Kidney epithelial cell (primary cell): ENCODE data around the gene NUP98. TPM values are rescaled to one million over a fixed set of nuclear protein-coding genes. Genes with fewer than 3 reads are reported as not detected.

Source experiments
- DNase-seq: peaks from one replicate; pipeline ENCODE4 v3.0.0-alpha.2; 2010; ENCODE audit warnings: low read depth
- H3K27me3 ChIP-seq: 2 replicates; pipeline ENCODE4 v1.6.0; 2011; ENCODE audit warnings: low read length; ENCODE audit not compliant: control insufficient read depth, insufficient read depth
- H3K36me3 ChIP-seq: 2 replicates; pipeline ENCODE4 v1.5.1; 2011; ENCODE audit warnings: low read length; ENCODE audit not compliant: control insufficient read depth, insufficient read depth
- H3K4me3 ChIP-seq: 2 replicates; pipeline ENCODE4 v1.5.1; 2011; ENCODE audit warnings: low read depth, mild to moderate bottlenecking, control low read depth, low read length
- total RNA-seq: library from RNA; depleted of rRNA; stranded (reverse); fragments of >200 nt; gene quantifications from 2 replicates; pipeline ENCODE4 v1.2.3, GENCODE V29; 2015
- TF ChIP-seq, protein P1 (sequence below): IDR thresholded peaks from 2 replicates; pipeline ENCODE4 v1.5.1; 2011; ENCODE audit warnings: mild to moderate bottlenecking, moderate library complexity, low read length, control low read depth, inconsistent platforms; ENCODE audit not compliant: insufficient read depth, poor library complexity, severe bottlenecking

Gene NUP98
- total RNA-seq, 1 donor from 2014 or later = 94.0 TPM

DNA sequence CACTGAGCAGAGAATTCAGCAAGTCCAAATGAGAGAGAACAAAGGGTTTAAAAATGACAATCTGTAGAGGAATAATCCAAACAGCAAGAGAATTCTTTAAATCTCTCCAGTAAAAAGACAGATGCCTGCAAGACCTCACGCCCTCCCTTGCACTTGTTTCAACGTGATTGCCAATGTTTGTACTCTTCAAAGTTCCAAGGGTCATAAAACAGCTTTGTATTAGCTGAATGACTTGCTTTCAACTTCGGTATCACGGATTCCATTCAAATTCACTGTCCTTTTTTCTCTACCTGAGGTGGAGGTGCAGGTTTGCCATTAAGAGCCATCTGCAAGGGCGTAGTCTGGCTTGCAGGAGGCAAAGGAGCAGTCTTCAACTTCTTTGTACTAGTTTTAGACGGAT lies 85.1 kb downstream of the NUP98 start:
- no peak for DNase-seq
- Histone ChIP-seq H3K27me3 (no peaks in the 10 kb centered on the region), H3K36me3 (peaks cover 3% of the 10 kb centered on the region), H3K4me3 (no peak overlapping the region)
- TF ChIP-seq, protein P1, sequence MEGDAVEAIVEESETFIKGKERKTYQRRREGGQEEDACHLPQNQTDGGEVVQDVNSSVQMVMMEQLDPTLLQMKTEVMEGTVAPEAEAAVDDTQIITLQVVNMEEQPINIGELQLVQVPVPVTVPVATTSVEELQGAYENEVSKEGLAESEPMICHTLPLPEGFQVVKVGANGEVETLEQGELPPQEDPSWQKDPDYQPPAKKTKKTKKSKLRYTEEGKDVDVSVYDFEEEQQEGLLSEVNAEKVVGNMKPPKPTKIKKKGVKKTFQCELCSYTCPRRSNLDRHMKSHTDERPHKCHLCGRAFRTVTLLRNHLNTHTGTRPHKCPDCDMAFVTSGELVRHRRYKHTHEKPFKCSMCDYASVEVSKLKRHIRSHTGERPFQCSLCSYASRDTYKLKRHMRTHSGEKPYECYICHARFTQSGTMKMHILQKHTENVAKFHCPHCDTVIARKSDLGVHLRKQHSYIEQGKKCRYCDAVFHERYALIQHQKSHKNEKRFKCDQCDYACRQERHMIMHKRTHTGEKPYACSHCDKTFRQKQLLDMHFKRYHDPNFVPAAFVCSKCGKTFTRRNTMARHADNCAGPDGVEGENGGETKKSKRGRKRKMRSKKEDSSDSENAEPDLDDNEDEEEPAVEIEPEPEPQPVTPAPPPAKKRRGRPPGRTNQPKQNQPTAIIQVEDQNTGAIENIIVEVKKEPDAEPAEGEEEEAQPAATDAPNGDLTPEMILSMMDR = no peak

DNA sequence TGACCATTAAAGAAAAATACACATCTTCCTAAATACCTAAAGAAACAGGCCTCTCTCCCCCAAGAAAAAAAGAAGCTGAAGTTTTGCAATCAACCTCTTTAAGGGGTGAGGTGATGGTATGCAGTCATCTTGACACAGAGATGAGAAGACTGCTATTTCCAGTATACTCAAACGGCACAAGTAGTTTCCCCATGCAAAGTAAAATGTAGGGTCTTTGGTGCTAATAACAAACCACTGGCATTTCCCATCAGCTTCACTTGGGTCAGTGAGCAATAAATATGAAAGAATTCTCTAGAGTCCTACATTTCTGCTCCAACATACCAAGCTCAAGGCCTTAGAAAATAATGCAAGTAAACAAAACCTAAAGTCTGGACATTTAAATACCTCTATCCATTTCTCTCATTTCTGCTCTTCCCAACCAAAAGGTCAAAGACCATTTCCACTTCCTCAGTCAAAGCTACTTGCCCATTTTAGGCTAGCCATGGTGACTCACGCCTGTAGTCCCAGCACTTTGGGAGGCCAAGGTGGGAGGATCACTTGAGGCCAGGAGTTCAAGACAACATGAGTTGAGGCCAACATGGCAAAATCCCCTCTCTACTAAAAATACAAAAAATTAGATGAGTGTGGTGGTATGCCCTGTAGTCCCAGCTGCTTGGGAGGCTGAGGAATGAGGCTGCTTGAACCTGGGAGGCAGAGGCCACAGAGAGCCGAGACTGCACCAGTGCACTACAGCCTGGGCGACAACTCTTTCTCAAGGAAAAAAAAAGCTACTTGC lies 86.7 kb downstream of the NUP98 start:
- TF ChIP-seq, protein P1 = no peak
- Histone ChIP-seq H3K27me3 (no peaks in the 10 kb centered on the region), H3K4me3 (no peak overlapping the region), H3K36me3 (peaks cover 3% of the 10 kb centered on the region)
- DNase-seq = no peak

DNA sequence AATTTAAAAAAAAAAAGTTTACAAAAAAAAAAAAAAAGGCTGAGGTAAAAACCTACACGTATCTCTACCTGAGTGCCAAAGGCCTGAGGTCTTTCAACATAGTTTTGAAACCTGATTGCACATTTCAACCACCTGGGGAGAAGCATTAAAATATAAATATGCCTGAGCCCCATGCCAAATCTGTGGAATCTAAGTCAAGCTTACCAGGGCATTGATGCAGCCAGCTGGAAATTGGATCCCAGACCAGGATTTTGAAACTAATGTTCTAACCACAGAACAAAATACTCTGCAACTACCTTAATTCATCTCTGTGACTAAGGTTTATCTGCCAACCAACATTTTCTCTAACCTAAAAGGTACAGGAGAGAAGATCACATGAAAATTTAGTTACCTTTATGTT lies 87.4 kb downstream of the NUP98 start:
- Histone ChIP-seq H3K4me3 (no peak overlapping the region), H3K36me3 (peaks cover 2% of the 10 kb centered on the region), H3K27me3 (no peaks in the 10 kb centered on the region)
- TF ChIP-seq, protein P1 = no peak
- no peak for DNase-seq

DNA sequence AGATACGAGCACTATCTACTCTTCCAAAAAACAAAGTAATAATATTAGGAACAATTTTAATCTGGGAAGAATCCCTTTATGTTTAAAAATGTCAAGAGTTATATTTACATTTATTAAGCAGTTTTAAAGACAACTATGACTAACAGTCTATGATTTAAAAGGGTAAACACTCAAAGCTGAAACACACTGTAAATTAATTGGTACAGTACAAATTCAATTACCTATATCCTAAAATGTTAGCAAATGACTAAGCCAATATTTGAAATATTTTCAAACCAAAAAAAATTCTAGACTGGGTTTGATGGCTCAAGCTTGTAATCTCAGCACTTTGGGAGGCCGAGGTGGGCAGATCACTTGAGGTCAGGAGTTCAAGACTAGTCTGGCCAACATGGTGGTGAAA lies 90.2 kb downstream of the NUP98 start:
- Histone ChIP-seq H3K4me3 (no peak overlapping the region), H3K27me3 (no peaks in the 10 kb centered on the region), H3K36me3 (peaks cover 2% of the 10 kb centered on the region)
- TF ChIP-seq, protein P1 = no peak
- no peak for DNase-seq

DNA sequence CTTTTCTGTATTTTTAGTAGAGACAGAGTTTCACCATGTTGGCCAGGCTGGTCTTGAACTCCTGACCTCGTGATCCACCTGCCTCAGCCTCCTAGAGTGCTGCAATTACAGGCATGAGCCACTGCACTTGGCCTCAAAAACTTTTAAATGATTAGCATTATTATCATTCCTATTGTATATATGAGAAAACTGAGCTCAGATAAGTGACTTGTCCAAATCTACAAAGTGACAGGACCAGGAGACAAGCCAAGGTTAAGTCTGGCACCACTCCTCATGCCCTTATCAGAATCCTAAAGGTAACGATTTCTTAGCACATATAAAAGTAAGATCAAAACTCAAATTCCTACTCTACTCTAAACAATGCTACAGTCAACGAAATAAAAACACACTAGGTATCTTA lies 94.0 kb downstream of the NUP98 start:
- Histone ChIP-seq H3K4me3 (no peak overlapping the region), H3K27me3 (no peaks in the 10 kb centered on the region), H3K36me3 (no peaks in the 10 kb centered on the region)
- TF ChIP-seq, protein P1 = no peak
- no peak for DNase-seq

DNA sequence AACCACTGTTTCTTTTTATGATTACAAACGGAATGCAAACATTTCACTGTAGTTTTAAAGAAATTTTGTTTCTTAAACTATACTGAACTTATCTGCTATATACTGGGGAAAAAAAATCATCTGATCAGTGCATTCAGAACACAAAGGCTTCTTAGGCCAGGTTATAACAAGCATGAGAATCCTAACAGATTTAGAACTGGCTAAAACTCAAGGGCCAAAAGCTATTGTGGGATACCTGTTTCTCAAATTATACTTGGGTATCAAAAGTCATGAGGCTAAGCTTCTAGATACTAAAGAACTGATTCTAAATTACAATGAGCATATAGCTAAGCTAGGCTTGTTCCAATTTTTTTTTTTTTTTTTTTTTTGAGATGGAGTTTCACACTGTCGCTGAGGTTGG lies 96.4 kb downstream of the NUP98 start:
- Histone ChIP-seq H3K36me3 (no peaks in the 10 kb centered on the region), H3K4me3 (no peak overlapping the region), H3K27me3 (no peaks in the 10 kb centered on the region)
- DNase-seq = no peak
- TF ChIP-seq, protein P1 = no peak
